ENCODE results near the gene LOXL3.

Gene LOXL3

DNA sequence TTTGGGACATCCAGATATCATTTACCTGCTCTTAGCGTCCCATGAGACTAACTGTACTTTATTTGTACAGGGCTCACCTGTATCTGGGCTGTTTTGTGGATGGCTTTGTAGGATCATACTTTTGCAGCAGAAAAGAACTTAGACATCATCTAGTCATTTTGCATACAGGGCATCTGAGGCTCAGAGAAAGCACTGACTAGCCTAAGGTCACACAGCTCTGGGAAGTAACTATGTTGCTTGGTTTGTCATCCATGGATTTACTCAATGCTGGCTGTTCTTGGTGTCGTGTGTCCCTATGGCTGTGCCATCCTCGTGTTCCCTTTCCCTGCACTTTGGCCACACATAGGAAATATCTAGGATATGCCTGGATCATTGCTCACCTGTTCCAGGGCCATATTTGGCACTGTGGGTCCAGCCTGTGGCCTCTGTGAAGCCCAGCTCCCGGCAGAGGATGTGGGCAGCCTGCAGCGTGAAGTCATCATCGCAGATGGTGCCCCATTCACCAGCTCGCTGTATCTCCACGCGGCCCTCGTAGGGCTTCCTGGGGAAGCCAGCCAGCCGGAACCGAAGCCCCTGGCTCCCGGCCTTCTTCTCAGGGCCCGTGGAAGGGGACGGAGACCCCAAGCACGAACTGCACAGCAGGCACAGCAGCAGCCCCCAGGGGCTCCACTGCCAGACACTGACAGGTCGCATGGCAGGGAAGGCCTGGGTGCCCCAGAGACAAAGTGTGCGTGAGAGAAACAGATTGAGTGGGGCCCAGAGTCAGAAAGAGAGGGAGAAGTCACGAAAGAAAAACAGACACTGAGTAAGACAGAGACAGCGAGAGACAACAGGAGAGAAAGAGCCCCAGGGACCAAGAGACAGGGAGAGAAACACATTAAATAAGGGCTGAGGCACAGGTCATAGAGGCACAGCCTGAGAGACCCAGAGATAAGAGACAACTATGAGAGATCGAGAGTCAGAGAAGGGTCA is 1.5 kb downstream of the LOXL3 start:
- DNase-seq (ENCODE audit: low read depth): no peak

DNA sequence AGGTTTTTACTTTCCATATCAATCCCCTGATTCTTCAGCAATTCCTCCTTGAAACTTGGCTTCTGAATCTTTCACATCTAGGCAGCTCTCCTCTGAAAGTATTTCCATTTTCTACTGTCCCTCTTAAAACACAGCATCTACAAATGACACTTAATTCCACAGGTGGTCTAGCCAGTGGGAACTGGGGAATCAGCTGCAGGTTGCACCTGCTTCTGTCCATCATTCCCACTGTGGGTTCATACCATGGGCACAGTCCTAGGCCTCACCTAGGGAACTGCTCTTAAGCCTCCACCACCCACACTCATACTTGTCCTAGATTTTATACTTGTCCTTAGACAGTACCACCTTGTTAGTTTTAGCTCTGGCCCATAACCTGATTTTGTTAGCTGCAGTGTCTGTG is 2.2 kb downstream of the LOXL3 start:
- no peak for DNase-seq (ENCODE audit: low read depth)

GRCh38 chr2:74550231-74550630 is 3.5 kb downstream of the LOXL3 start:
- DNase-seq (ENCODE audit: low read depth): no peak

DNA sequence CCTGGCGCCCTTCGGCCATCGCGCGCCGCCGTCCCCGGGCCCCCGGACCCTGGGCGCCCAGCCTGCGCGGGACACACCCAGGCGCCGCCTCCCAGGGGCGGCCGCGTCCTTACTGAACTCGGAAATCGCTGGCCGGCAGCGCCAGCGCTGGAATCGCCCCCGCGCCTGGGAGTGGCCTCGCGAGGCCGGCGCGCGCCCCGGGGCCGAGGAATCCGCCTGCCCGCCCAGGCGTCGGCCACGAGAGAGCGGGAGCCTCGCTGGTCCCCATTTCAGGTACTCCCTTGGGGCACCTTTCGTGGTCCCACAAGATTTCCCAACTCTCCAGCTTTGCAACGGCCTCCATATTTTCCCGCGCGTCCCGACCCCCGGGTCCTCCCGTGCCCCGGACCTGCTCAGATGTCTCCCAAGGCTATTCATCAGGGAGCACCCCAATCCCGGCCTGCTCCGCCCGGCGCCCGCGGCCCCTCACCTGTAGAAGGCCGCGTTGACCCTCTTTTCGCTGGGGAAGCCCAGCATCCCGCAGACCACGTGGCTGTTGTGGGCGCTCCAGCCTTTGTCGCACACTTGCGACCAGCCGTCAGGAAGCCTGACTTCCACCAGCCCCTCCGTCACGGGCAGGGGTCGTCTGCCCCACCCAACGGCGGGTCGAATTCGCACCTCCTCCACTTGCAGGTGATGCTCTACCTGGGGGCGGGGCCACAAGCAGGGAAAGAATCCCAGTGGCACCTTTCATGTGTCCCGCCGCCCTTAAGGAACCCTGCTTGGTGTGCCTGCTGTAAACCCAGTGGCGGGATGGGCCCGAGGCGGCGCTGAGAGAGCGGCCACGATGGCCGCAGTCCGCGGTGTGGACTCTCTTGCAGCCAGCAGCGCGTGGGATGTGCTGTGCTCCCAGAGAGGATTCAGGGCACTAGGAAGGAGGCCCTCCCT is 4.6 kb downstream of the LOXL3 start:
- no peak for DNase-seq (ENCODE audit: low read depth)

DNA sequence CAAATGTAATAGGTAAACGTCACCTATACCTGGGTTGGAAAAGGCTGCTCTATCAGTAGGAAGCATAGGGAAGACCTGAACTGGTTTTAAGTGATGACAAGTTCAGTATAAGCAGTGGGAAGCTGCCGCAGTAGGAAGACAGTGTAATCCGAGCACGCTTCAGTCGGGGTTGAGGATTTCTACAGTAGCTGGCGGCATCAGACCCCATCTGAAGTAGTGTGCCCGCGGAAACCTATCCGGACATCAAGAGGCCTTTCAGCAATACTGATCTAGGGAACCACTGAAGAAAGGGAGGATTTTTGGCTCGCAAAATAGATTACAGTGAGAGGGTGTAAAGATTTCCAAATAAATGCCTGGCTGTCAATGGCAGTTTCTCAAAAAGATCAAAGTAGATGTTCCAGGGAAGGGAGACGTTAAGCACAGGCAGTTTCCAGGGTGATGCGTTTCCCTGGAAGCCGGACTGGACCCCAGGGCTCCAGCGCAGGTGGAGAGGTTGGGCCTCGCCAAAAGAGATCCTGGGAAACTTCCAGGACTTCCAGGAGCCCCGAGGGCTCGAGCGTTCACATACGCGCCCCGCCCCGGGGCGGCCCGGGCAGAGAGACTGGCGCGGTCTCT is 5.3 kb downstream of the LOXL3 start:
- no peak for DNase-seq (ENCODE audit: low read depth)

GRCh38 chr2:74546004-74546403 is 7.7 kb downstream of the LOXL3 start:
- DNase-seq (ENCODE audit: low read depth): no peak

DNA sequence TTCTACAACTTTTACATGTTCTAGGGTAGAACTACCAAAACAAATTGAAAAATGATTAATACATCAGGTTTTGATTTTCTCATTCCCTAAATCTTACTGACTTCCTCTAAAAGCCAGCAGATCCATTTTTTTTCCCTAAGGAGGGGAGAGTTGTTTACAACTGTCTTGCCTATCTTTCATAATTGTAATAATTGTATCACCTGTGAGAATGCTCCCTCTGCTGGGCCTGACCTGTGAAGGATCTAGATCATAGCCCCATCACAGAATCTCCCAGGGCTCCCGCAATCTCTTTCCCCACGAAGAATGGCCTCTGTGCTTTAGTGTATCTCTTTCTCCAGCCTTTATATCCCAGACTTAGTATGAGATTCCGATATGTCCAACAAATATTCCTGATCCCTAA is 9.1 kb downstream of the LOXL3 start:
- DNase-seq (ENCODE audit: low read depth): no peak

DNA sequence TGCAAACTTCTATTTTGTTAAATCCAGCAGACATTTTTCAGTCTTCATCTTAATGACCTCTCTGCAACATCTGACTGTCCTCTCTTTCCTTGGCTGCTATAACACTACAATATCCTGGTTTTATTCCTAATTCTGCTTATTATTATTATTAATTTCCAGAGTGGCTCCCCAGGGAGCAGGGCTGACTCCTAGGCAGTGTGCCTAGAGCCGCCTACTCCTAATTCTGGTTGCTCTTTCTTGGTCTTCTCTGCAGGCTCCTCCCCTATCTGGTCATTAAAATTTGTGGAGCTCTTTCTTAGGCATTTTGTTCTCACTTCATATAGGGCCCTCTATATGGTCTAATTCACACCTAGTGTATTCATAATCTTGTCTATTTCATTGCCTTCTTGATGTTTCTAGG is 10.8 kb downstream of the LOXL3 start:
- no peak for DNase-seq (ENCODE audit: low read depth)

DNA sequence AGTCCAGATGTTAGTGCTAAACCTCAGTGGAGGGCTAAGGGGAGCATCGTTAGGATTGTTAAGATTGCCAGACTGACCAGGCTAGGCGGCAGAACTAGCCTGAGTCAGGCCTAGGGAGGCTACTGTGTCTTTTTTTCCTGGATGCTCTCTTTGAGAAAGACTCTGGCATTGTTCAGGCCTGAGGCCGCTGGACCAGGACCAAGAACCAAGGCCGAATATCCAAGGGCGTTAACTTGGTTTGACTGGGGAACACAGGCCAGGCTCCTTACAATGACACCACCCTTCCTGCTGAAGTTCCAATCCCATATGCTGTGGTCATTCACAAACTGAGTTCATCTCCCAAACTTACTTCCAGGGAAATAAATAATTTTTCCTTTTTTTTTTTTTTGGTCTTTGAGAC is 13.5 kb downstream of the LOXL3 start:
- no peak for DNase-seq (ENCODE audit: low read depth)

DNA sequence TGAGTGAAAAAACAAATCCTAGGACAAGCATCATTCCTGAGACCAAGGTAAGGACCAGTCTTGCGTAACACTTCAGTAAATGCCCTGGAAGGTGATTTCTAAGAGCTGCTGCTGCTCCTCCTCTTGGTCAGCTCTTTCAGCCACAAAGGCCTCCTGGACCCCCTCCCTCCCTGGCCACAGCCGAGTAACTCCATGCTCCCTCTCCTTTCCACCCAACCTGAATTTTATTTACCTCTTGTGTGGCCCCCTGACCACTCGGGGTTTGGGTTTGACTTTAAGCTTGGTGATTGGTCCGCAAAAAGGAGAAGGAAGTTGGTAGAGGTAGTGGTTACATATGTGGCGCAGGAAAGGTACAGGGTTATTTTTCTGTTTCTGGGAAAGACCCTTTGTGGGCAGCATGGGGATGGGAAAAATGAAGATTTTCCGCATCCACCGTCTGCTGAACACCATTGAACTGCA is 14.8 kb downstream of the LOXL3 start:
- no peak for DNase-seq (ENCODE audit: low read depth)

DNA sequence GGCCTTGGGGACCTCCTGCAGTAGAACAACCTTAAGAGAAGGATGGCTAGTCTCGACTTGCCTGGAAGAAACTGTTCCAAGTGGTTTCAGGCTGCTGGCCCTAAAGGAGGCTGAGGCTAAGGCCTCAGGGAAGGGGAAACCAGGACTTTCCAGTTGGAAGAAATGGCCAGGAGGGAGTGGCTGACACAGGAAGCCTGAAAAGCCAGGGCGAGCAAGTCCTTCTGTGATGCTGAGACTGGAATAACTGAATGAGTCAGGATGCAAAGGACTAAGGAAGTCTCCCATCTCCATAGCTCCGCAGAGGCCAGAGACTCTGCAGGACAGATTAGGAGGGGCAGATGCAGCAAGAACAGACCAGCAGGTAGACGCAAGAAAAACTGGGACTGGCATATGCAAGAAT is 16.6 kb downstream of the LOXL3 start:
- DNase-seq (ENCODE audit: low read depth): no peak

DNA sequence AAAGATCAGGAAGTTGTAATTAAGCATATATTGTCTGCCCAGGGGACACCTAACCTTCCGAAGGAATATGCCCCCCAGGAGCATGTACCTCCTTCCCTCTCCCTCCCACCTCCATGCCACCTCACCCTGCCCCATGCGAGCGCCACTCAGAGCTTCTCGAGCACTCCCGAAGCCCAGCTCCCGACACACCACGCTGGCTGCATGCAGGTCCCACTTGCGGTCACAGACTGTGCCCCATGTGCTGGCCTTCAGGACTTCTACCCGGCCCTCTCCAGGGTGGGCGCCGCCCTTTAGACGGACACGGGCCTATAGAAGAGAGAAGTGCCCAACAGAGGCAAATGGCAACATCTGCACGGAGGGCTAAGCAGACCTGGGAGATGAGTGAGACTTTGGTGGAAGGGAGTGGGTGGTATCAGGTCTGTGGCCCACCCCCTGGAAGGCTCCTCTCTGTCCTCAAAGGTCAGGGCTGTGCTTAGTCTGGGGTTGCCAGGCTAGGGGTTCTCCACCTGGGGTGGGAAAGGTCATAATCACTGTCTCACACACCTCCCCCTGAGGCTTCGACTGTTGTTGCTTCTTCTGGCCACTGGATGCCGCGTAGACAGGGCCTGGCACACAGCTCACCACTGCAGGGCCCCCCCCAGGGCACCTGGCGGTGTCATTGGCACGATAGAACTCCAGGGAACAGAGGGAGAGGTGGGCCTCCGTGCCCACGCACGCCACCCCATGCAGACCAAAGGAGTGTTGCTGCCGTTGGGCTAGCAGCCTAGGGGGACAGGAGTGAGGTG is 17.4 kb downstream of the LOXL3 start:
- DNase-seq (ENCODE audit: low read depth): no peak

DNA sequence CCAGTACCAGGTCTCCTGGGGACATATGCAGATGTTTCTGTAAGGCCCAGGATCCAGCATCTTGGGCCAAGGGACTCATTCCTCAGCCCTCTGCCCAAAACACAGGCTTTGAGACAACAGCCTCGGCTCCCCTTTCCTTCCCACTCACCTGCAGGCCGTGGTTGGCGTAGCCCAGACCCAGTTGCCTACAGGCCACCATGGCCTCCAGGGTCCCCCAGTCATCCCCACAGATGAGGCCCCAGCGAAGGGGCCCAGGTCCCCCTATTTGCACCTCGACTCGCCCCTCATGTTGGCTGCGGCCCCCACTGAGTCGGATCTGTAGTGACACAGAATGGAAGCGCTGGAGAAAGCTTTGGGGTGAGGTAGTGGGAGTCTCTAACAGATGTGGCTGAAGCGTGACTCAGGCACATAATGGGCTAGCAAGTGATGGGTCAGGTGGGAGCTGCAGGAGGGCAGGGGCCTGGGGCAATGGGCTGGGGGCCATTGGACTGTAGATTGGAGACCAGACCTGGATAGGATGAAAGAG is 18.2 kb downstream of the LOXL3 start:
- DNase-seq (ENCODE audit: low read depth): no peak

GRCh38 chr2:74534411-74534810 is 19.3 kb downstream of the LOXL3 start:
- DNase-seq (ENCODE audit: low read depth): no peak

DNA sequence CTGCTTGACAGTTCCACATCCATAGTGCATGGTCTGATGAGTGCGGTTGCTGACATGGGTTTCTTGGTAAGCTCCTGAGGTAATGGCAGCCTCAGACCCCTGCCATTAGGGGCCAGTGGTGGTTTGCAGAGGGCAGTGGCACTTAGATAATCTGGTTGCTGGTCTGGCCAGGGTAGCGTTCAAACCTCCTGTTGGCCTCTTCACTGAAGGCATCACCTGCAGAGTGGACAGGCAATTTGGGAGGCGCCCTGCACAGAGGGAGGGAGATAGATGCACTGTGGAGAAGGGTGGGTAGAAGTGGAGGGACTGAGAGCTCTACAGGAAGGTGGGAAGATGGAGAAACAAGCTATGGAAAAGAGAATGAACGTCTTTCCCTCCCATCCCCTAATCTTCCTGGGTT is 20.3 kb downstream of the LOXL3 start:
- DNase-seq (ENCODE audit: low read depth): no peak

DNA sequence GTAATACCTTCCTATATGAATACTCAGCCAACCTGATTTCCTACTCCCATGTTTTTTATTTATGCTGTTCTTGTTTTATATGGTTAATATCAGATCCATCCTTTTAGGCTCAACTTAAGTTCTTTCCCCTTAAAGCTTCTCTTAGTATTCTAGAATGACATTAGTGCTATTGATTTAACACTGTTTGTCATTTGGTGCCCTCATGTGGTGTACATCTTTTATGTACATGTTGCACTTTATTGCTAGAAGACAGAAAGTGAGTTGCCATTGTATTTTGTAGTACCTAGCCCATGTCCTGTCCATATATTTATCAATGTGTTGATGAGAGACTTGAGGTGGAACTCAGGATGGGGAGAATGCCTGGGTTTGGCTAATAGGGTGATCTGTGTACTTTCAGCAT is 21.5 kb downstream of the LOXL3 start:
- DNase-seq (ENCODE audit: low read depth): no peak

- DNase-seq (ENCODE audit: low read depth): no peak
Measured at GRCh38 chr2:74531666-74532065, 22.1 kb downstream of the LOXL3 start.

GRCh38 chr2:74530239-74531187 is 23.2 kb downstream of the LOXL3 start:
- no peak for DNase-seq (ENCODE audit: low read depth)

- peak; percentile 84 for DNase-seq (ENCODE audit: low read depth)
Measured at GRCh38 chr2:74529357-74530238, 24.1 kb downstream of the LOXL3 start, which contains the start of the genes AUP1 and HTRA2. TSS of gene AUP1 (minus strand) at chr2:74529706. CDS start at chr2:74529629, 77 bp downstream. TSS of gene HTRA2 (plus strand) at chr2:74529933. CDS start at chr2:74530007, 74 bp downstream.

Measured in activated T-helper 9 cell treated with anti-CD3 and anti-CD28 coated beads, Interleukin-2, amount 50 U/mL, for 16 hours (primary cell).